ENCODE data around the gene HAO2.

HAO2 gene

GRCh38 chr1:119438761-119439160, 70.2 kb downstream of the HAO2 start:
- DNase-seq (ENCODE audit: low read depth) = no peak

GRCh38 chr1:119440721-119441307, 72.2 kb downstream of the HAO2 start:
- DNase-seq (ENCODE audit: low read depth) = no peak

GRCh38 chr1:119442756-119443155, 74.2 kb downstream of the HAO2 start:
- no peak for DNase-seq (ENCODE audit: low read depth)
